GM18951 (cell line): Measurements from ENCODE around the gene TLR9.

ENCODE experiments used
- POLR2A ChIP-seq: IDR thresholded peaks from 4 replicates; pipeline ENCODE4 v1.6.1; 2011; ENCODE audit warnings: mild to moderate bottlenecking; ENCODE audit not compliant: insufficient read length, insufficient read depth; ENCODE audit errors: extremely low read depth
- in situ Hi-C: fragments of 300-500 bp; cut with MboI; formaldehyde crosslinking; loops from one replicate; pipeline ENCODE4 v1.12.0; 2022; ENCODE audit warnings: low sequenced_read_pairs, mixed read lengths, inconsistent platforms; ENCODE audit not compliant: unreplicated experiment

The TLR9 gene

GRCh38 chr3:52240886-52241370, 15.5 kb upstream of the TLR9 start:
- in situ Hi-C loops = no loop called here
- TF ChIP-seq POLR2A = no peak

GRCh38 chr3:52240059-52240885, 14.8 kb upstream of the TLR9 start:
- in situ Hi-C loops = no loop called here
- TF ChIP-seq POLR2A = peak; percentile 42

- in situ Hi-C loops = no loop called here
- peak; percentile 94 for TF ChIP-seq POLR2A
Measured at GRCh38 chr3:52238761-52239701, 13.6 kb upstream of the TLR9 start, which contains the start of gene TWF2. Gene TWF2 (minus strand): TSS chr3:52239158. CDS start chr3:52239016, 142 bp downstream.

- no peak for TF ChIP-seq POLR2A
- in situ Hi-C loops = no loop called here
Measured at GRCh38 chr3:52238193-52238760, 12.8 kb upstream of the TLR9 start.

GRCh38 chr3:52237657-52238172, 12.3 kb upstream of the TLR9 start:
- no peak for TF ChIP-seq POLR2A
- in situ Hi-C loops = no loop called here

- in situ Hi-C loops = no loop called here
- TF ChIP-seq POLR2A = no peak
Measured at GRCh38 chr3:52237006-52237656, 11.7 kb upstream of the TLR9 start.

GRCh38 chr3:52236424-52236886, 11.0 kb upstream of the TLR9 start:
- no peak for TF ChIP-seq POLR2A
- in situ Hi-C loops = no loop called here

- in situ Hi-C loops = no loop called here
- TF ChIP-seq POLR2A = no peak
Measured at GRCh38 chr3:52234516-52235447, 9.3 kb upstream of the TLR9 start.

DNA sequence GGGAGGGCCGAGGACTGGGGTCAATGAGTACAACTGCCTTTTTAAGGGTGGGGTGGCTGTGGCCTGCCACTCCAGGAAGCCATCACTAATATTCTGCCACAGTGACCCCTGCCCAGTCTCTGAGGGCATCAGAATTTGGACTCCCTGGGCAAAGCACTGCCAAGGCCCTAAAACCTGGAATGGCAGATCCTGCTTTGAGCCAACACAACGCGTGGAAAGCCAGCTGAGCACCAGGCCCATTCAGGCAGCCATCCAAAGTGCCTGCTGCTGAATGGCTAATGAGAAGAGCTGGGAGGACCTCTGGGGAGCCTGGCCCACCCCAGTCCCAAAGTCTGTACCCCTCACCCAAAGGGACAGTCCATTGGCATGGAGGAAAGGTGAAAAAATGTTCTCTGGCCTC, 8.5 kb upstream of the TLR9 start:
- no peak for TF ChIP-seq POLR2A
- in situ Hi-C loops = no loop called here

- no peak for TF ChIP-seq POLR2A
- in situ Hi-C loops = no loop called here
Measured at GRCh38 chr3:52233108-52233591, 7.7 kb upstream of the TLR9 start.
